GM12878 (cell line): ENCODE data around the gene SCN10A. TPM values are rescaled to one million over a fixed set of nuclear protein-coding genes. Genes with fewer than 3 reads are reported as not detected.

Experiments
- ATAC-seq: fragments of 200-7000 bp; cut with Tn5 transposase; 3 replicates; pipeline ENCODE4 v1.9.1; 2020; ENCODE audit warnings: mild to moderate bottlenecking, moderate library complexity
- BruUV-seq: library from RNA; stranded (reverse); fragments of 400-500 nt; replicated peaks from 2 replicates; lab custom pipeline; 2021; lab: Mats Ljungman, UMichigan
- CTCF ChIA-PET: fragments of 300-600 bp; sonication (Branson Sonifier 250); formaldehyde crosslinking; extraction: SDS; loops from one replicate; lab custom pipeline; 2021; ENCODE audit warnings: inconsistent platforms; lab: Yijun Ruan, JAX
- POLR2A ChIA-PET: fragments of 350-600 bp; formaldehyde crosslinking; extraction: SDS; loops from one replicate; lab custom pipeline; 2021; ENCODE audit warnings: inconsistent platforms; lab: Charles Lee
- RAD21 ChIA-PET: fragments of 300-600 bp; sonication (Branson Sonifier 250); formaldehyde crosslinking; loops from one replicate; lab custom pipeline; 2023; ENCODE audit warnings: antibody characterized with exemption; ENCODE audit not compliant: unreplicated experiment; lab: Charles Lee
- SMC1A ChIA-PET: fragments of 300-600 bp; sonication (Branson Sonifier 250); formaldehyde crosslinking; loops from one replicate; lab custom pipeline; 2023; ENCODE audit not compliant: unreplicated experiment, uncharacterized antibody; lab: Charles Lee
- DNase-seq: peaks from one replicate; pipeline ENCODE4 v3.0.0-alpha.2; 2011; ENCODE audit warnings: low read depth, low spot score
- FAIRE-seq: peaks from 3 replicates; lab custom pipeline; 2011; peaks lifted over from hg19 to GRCh38; lab: Jason Lieb, UNC
- H2AFZ ChIP-seq: 2 replicates; pipeline ENCODE4 v1.6.0; 2011; ENCODE audit warnings: low read depth, low read length, control low read depth; ENCODE audit not compliant: control insufficient read depth
- H3K27ac ChIP-seq: 2 replicates; pipeline ENCODE4 v1.5.1; 2011; ENCODE audit warnings: control low read depth; ENCODE audit not compliant: control insufficient read depth, insufficient read depth
- H3K27me3 ChIP-seq, 2 experiments: replicated peaks in 1 of 2; 2 replicates each; pipeline versions ENCODE4 v1.6.0 to v1.6.1; 2011; ENCODE audit warnings: low read length in 1 of 2; ENCODE audit not compliant: control insufficient read depth in 2 of 2, insufficient read depth in 2 of 2
- H3K36me3 ChIP-seq, 2 experiments: 2 replicates each; pipeline ENCODE4 v1.5.1; 2011; ENCODE audit warnings: low read length in 1 of 2; ENCODE audit not compliant: control insufficient read depth in 2 of 2, insufficient read depth in 2 of 2
- H3K4me1 ChIP-seq: 2 replicates; pipeline ENCODE4 v1.6.1; 2011; ENCODE audit warnings: mild to moderate bottlenecking, low read length, moderate library complexity, mixed read lengths; ENCODE audit not compliant: control insufficient read depth, insufficient read depth
- H3K4me2 ChIP-seq: 2 replicates; pipeline ENCODE4 v1.6.0; 2011; ENCODE audit warnings: control low read depth; ENCODE audit not compliant: control insufficient read depth, insufficient read depth
- H3K4me3 ChIP-seq: fragments of 200-600 bp; sonication (generic); 2 replicates; pipeline ENCODE4 v1.5.1; 2016
- H3K79me2 ChIP-seq: 2 replicates; pipeline ENCODE4 v1.6.0; 2011; ENCODE audit warnings: low read length; ENCODE audit not compliant: control insufficient read depth, insufficient read depth
- H3K9ac ChIP-seq: 2 replicates; pipeline ENCODE4 v1.8.0; 2011; ENCODE audit warnings: low read length, control low read depth, mixed read lengths; ENCODE audit not compliant: control insufficient read depth, insufficient read depth
- H3K9me3 ChIP-seq: replicated peaks from 3 replicates; pipeline ENCODE4 v1.5.1; 2011; ENCODE audit warnings: mild to moderate bottlenecking, low read length; ENCODE audit not compliant: control insufficient read depth, insufficient read depth
- H4K20me1 ChIP-seq: 2 replicates; pipeline ENCODE4 v1.6.0; 2011; ENCODE audit not compliant: control insufficient read depth, insufficient read depth
- BACH1 ChIP-seq: fragments of 450-650 bp; IDR thresholded peaks from 2 replicates; pipeline ENCODE4 v1.6.1; 2017; ENCODE audit warnings: mild to moderate bottlenecking, borderline replicate concordance
- CBFB ChIP-seq: IDR thresholded peaks from 2 replicates; pipeline ENCODE4 v1.6.1; 2016; ENCODE audit warnings: antibody characterized with exemption, low read depth
- EP300 ChIP-seq, 2 experiments: fragments of 150-350 bp in 1 of 2; IDR thresholded peaks; 2 replicates each; pipeline ENCODE4 v1.6.1; 2011 to 2012; ENCODE audit warnings: low read depth in 2 of 2, low read length in 2 of 2, borderline replicate concordance in 1 of 2, improper control_type of control experiment in 1 of 2, inconsistent platforms in 1 of 2; ENCODE audit not compliant: control insufficient read depth in 1 of 2
- FOS ChIP-seq: IDR thresholded peaks from 3 replicates; pipeline ENCODE4 v1.6.1; 2011; ENCODE audit warnings: borderline replicate concordance; ENCODE audit not compliant: insufficient read length; ENCODE audit errors: extremely low read depth
- FOXK2 ChIP-seq: fragments of 450-650 bp; IDR thresholded peaks from 2 replicates; pipeline ENCODE4 v1.6.1; 2017; ENCODE audit warnings: mild to moderate bottlenecking, moderate library complexity
- NRF1 ChIP-seq: conservative IDR thresholded peaks from 2 replicates; pipeline ENCODE4 v1.6.1; 2011; ENCODE audit warnings: mild to moderate bottlenecking, low read depth, low read length, improper control_type of control experiment
- RFX5 ChIP-seq: IDR thresholded peaks from 2 replicates; pipeline ENCODE4 v1.6.1; 2011; ENCODE audit warnings: low read depth, low read length, improper control_type of control experiment
- SP1 ChIP-seq: IDR thresholded peaks from one replicate; pipeline ENCODE4 v1.6.1; 2011; ENCODE audit warnings: low read depth, low read length
- WRNIP1 ChIP-seq: IDR thresholded peaks from 2 replicates; pipeline ENCODE4 v1.6.1; 2011; ENCODE audit warnings: low read depth, low read length, improper control_type of control experiment, borderline replicate concordance
- ZNF274 ChIP-seq: IDR thresholded peaks from one replicate; pipeline ENCODE4 v1.8.0; 2011; ENCODE audit not compliant: insufficient read length, insufficient read depth
- ZNF622 ChIP-seq: fragments of 450-650 bp; IDR thresholded peaks from 2 replicates; pipeline ENCODE4 v1.6.1; 2017; ENCODE audit warnings: mild to moderate bottlenecking, inconsistent platforms
- WGBS: methylation state at CpG from one replicate; pipeline ENCODE4 v1.1.6; 2016; ENCODE audit warnings: low lambda C conversion rate; ENCODE audit not compliant: insufficient replicate concordance, insufficient coverage; ENCODE audit errors: missing lambda C conversion rate; 5-methylcytosine and 5-hydroxymethylcytosine counted together
- in situ Hi-C: fragments of 300-500 bp; cut with MboI; formaldehyde crosslinking; loops from 9 replicates; pipeline ENCODE4 v1.14.3; 2018; ENCODE audit warnings: mixed read lengths
- intact Hi-C: fragments of 100-400 bp; cut with micrococcal nuclease; formaldehyde crosslinking; loops from one replicate; pipeline ENCODE4 v1.14.2; 2022; ENCODE audit not compliant: unreplicated experiment
- polyA plus RNA-seq, 11 experiments: library from polyadenylated mRNA; depleted of rRNA in 4 of 11; unstranded in 6 of 11; stranded (reverse) in 5 of 11; fragments of >200 nt; fragmentation: Nextera tagmentation in 4 of 11; fragmentation: Illumina TruSeq in 1 of 11; extraction: Ambion mirVana in 4 of 11; extraction: Trizol in 1 of 11; gene quantifications; 1 replicate in 1 of 11; 2 replicates in 10 of 11; pipeline versions ENCODE4 v1.2.1 to v1.2.3, GENCODE V29; 2011 to 2016; ENCODE audit warnings: inconsistent platforms in 2 of 11, missing spikeins in 2 of 11, low read depth in 1 of 11
- total RNA-seq, 4 experiments: library from RNA; depleted of rRNA in 3 of 4; stranded (reverse); fragments of >200 nt in 3 of 4; fragmentation: Illumina TruSeq in 1 of 4; extraction: Trizol in 1 of 4; gene quantifications; 2 replicates each; pipeline versions ENCODE4 v1.2.1 to v1.2.3, GENCODE V29; 2013 to 2021
- TF ChIP-seq, protein P1 (sequence below): fragments of 450-650 bp; IDR thresholded peaks from 2 replicates; pipeline ENCODE4 v1.6.1; 2017; ENCODE audit warnings: mild to moderate bottlenecking, moderate library complexity

Gene SCN10A
- total and polyA plus RNA-seq, 10 of the 15 experiments (the other 5 are each of a cell fraction or from before 2014, with no cell fraction given) = not detected

DNA sequence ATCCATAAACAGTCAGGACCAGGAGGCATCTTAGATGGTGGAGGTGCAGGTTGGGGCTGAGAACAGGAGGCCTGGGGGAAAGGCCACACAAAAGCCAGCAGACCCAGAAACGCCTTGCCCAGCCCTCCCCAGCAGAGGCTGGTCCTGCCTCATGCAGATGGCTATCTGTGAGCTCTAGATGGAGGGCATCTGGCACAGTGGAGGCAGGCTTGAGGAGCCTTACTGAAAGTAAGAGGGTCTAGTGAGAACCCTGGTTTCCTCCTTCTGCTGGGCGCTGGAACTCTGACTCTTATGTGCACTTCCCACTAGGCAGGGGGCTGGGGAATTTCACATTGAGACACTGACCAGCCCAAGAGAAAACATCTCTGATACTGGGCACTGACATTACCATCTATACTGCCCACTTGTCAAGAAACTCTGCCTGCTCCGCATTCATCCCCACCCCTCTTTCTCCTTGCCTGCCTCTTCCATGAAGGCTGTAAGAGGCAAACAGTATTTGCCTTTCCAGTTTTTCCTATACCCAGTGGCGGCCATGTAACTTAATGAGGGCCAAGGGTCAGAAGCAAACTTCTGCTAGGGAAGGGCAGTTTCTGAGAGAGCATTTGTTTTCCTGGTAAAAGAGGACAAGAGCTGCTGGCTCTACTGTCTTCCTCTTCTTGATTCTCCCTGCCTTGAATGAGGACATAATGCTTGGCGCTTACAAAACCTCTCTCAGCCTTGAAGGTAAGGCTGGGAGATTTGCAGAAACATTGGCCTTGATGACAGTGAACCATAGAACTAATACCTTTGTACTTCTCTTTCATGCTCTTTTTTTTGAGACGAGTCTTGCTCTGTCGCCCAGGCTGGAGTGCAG lies 162.1 kb downstream of the SCN10A start:
- CTCF ChIA-PET = interaction anchor here (1.5 to 9.7 kb wide), 8 partner anchors 11 to 376 kb away, joined by 3 to 100 read pairs (median 9); partner anchors contain the start of gene EXOG
- no peak overlapping the region for H2AFZ ChIP-seq
- no peak overlapping the region for H3K9ac ChIP-seq
- H3K4me3 ChIP-seq = no peak overlapping the region
- in situ Hi-C loops = no loop called here
- H3K27me3 ChIP-seq = peaks cover 6 to 11% of the 10 kb centered on the region in 2 experiments; a peak in 3 of 4 replicates
- intact Hi-C loops = loop anchor here (10.0 kb wide), 3 partner anchors 159 to 351 kb away; partner anchors contain the start of gene EXOG
- FAIRE-seq = no peak
- no peak for TF ChIP-seq FOXK2
- TF ChIP-seq SP1 = no peak
- TF ChIP-seq, protein P1, sequence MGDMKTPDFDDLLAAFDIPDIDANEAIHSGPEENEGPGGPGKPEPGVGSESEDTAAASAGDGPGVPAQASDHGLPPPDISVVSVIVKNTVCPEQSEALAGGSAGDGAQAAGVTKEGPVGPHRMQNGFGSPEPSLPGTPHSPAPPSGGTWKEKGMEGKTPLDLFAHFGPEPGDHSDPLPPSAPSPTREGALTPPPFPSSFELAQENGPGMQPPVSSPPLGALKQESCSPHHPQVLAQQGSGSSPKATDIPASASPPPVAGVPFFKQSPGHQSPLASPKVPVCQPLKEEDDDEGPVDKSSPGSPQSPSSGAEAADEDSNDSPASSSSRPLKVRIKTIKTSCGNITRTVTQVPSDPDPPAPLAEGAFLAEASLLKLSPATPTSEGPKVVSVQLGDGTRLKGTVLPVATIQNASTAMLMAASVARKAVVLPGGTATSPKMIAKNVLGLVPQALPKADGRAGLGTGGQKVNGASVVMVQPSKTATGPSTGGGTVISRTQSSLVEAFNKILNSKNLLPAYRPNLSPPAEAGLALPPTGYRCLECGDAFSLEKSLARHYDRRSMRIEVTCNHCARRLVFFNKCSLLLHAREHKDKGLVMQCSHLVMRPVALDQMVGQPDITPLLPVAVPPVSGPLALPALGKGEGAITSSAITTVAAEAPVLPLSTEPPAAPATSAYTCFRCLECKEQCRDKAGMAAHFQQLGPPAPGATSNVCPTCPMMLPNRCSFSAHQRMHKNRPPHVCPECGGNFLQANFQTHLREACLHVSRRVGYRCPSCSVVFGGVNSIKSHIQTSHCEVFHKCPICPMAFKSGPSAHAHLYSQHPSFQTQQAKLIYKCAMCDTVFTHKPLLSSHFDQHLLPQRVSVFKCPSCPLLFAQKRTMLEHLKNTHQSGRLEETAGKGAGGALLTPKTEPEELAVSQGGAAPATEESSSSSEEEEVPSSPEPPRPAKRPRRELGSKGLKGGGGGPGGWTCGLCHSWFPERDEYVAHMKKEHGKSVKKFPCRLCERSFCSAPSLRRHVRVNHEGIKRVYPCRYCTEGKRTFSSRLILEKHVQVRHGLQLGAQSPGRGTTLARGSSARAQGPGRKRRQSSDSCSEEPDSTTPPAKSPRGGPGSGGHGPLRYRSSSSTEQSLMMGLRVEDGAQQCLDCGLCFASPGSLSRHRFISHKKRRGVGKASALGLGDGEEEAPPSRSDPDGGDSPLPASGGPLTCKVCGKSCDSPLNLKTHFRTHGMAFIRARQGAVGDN = no peak
- no peak for TF ChIP-seq CBFB
- TF ChIP-seq WRNIP1 = no peak
- TF ChIP-seq EP300 (IDR thresholded peaks at IDR 0.05; ENCODE audit: borderline replicate concordance in 1 of 2, control insufficient read depth in 1 of 2, low read depth in 2 of 2, low read length in 2 of 2) = no peak
- no peak for TF ChIP-seq RFX5
- TF ChIP-seq NRF1 = no peak
- no peak for TF ChIP-seq BACH1
- no peak for TF ChIP-seq FOS
- no peak for TF ChIP-seq ZNF622
- no peak for TF ChIP-seq ZNF274
- H4K20me1 ChIP-seq = 0 out of 2 replicates have a peak, but pooled peaks cover 2% of the 10 kb centered on the region
- no peak overlapping the region for H3K27ac ChIP-seq
- no peak for DNase-seq
- H3K4me1 ChIP-seq = no peaks in the 10 kb centered on the region; the same call in 1 of the 2 replicates
- POLR2A ChIA-PET = no interaction called here
- H3K9me3 ChIP-seq = no peaks in the 10 kb centered on the region; the same call in 2 of the 3 replicates
- no peaks in the 10 kb centered on the region for H3K36me3 ChIP-seq
- RAD21 ChIA-PET = no interaction called here
- SMC1A ChIA-PET = interaction anchor here (2.8 kb wide), 1 partner anchor 130 kb away, joined by 9 read pairs; no protein-coding TSS in a partner anchor
- WGBS = 32% methylated on average over 7 of the region's 7 CpGs
- H3K79me2 ChIP-seq = no peaks in the 10 kb centered on the region
- no peak for ATAC-seq
- no TSS peak for BruUV-seq
- H3K4me2 ChIP-seq = no peak overlapping the region
